ENCODE data around the gene CTCF.

GRCh38 chr16:67676516-67676915 is 114.2 kb downstream of the CTCF start:
- TF ChIP-seq TCF7L2 (IDR thresholded peaks at IDR 0.05; ENCODE audit: low read depth, low read length) (no peak), CTCF (IDR thresholded peaks at IDR 0.05) (no peak), REST (IDR thresholded peaks at IDR 0.05; ENCODE audit: insufficient read depth in 1 of 2, low read depth in 2 of 2, low read length in 1 of 2) (no peak), SIN3A (IDR thresholded peaks at IDR 0.05; ENCODE audit: borderline replicate concordance, insufficient read depth, low read depth, low read length) (no peak), POLR2AphosphoS5 (IDR thresholded peaks at IDR 0.05; ENCODE audit: low read depth, low read length) (no peak)

Measured in Panc1 (cell line).